Ramos (cell line): Measurements from ENCODE around the gene GGT1.
"Not testable (repeated sequence)": the region's sequence is repeated elsewhere in the genome, so short reads cannot be mapped to it uniquely, and the experiment has no call there.

ENCODE experiments used
- in situ Hi-C: fragments of 300-500 bp; cut with MboI; formaldehyde crosslinking; loops from one replicate; pipeline ENCODE4 v1.14.3; 2022; ENCODE audit warnings: low sequenced_read_pairs; ENCODE audit not compliant: unreplicated experiment

GGT1 gene

GRCh38 chr22:24595228-24595627, 7.8 kb upstream of the GGT1 start:
- in situ Hi-C loops, result no loop called here

- in situ Hi-C loops, result no loop called here
Measured at GRCh38 chr22:24595863-24596262, 7.1 kb upstream of the GGT1 start.

GRCh38 chr22:24597076-24597475, 5.9 kb upstream of the GGT1 start:
- in situ Hi-C loops, result not testable (repeated sequence)

GRCh38 chr22:24599514-24599913, 3.5 kb upstream of the GGT1 start:
- in situ Hi-C loops, result no loop called here

GRCh38 chr22:24599958-24600715, 2.9 kb upstream of the GGT1 start:
- in situ Hi-C loops, result not testable (repeated sequence)

GRCh38 chr22:24601217-24602104, 1.5 kb upstream of the GGT1 start:
- in situ Hi-C loops, result no loop called here

GRCh38 chr22:24602105-24602749, 766 bp upstream of the GGT1 start:
- in situ Hi-C loops, result not testable (repeated sequence)

GRCh38 chr22:24603770-24604629, 1.0 kb downstream of the GGT1 start:
- in situ Hi-C loops, result not testable (repeated sequence)

- in situ Hi-C loops, result not testable (repeated sequence)
Measured at GRCh38 chr22:24606340-24606739, 3.3 kb downstream of the GGT1 start.

- in situ Hi-C loops, result not testable (repeated sequence)
Measured at GRCh38 chr22:24607429-24607983, 4.5 kb downstream of the GGT1 start.

- in situ Hi-C loops, result not testable (repeated sequence)
Measured at GRCh38 chr22:24608327-24608726, 5.3 kb downstream of the GGT1 start.

- in situ Hi-C loops, result not testable (repeated sequence)
Measured at GRCh38 chr22:24609888-24610287, 6.9 kb downstream of the GGT1 start.

- in situ Hi-C loops, result not testable (repeated sequence)
Measured at GRCh38 chr22:24614794-24615193, 11.8 kb downstream of the GGT1 start.

GRCh38 chr22:24621244-24621643, 18.3 kb downstream of the GGT1 start:
- in situ Hi-C loops, result not testable (repeated sequence)

- in situ Hi-C loops, result not testable (repeated sequence)
Measured at GRCh38 chr22:24622596-24622995, 19.6 kb downstream of the GGT1 start.

- in situ Hi-C loops, result not testable (repeated sequence)
Measured at GRCh38 chr22:24627911-24628310, 24.9 kb downstream of the GGT1 start.

GRCh38 chr22:24629069-24629468, 26.1 kb downstream of the GGT1 start:
- in situ Hi-C loops, result not testable (repeated sequence)

- in situ Hi-C loops, result not testable (repeated sequence)
Measured at GRCh38 chr22:24630812-24631427, 27.9 kb downstream of the GGT1 start.

GRCh38 chr22:24631430-24632122, 28.6 kb downstream of the GGT1 start:
- in situ Hi-C loops, result not testable (repeated sequence)
